HG03039 (cell line): ENCODE measurements around the gene SRGAP2C.
"Not testable (repeated sequence)": the region's sequence is repeated elsewhere in the genome, so short reads cannot be mapped to it uniquely, and the experiment has no call there.

ENCODE experiments used
- ATAC-seq: cut with Tn5 transposase; IDR thresholded peaks from one replicate; pipeline ENCODE4 v1.9.1; 2021; ENCODE audit warnings: mild to moderate bottlenecking, moderate library complexity; ENCODE audit not compliant: unreplicated experiment

The SRGAP2C gene

GRCh38 chr1:121184290-121185127 is at the start of gene SRGAP2C, which contains the start of gene FAM72B:
SRGAP2C (plus strand) TSS chr1:121184975; CDS start chr1:121187447, 2,472 bp downstream.
FAM72B (minus strand) TSS chr1:121184340; CDS start chr1:121183489, 851 bp downstream.
- ATAC-seq, result peak; percentile 86

DNA sequence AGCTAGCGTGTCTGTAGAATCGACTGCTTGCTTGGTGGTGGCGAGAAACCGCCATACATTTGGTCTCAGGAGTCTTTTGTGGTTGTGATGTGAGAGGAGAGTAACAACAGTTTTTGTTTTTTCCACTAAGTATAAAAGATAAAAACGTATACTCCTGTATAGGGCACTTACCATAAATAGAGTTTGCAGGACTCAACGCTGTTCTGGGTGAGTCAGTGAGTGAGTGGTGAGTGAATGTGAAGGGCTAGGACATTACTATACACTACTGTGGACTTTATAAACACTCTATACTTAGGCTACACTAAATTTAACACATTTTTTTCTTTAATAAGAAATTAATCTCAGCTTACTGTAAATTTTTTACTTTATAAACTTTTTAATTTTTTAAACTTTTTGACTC is 44.4 kb upstream of the SRGAP2C start:
- not testable (repeated sequence) for ATAC-seq

DNA sequence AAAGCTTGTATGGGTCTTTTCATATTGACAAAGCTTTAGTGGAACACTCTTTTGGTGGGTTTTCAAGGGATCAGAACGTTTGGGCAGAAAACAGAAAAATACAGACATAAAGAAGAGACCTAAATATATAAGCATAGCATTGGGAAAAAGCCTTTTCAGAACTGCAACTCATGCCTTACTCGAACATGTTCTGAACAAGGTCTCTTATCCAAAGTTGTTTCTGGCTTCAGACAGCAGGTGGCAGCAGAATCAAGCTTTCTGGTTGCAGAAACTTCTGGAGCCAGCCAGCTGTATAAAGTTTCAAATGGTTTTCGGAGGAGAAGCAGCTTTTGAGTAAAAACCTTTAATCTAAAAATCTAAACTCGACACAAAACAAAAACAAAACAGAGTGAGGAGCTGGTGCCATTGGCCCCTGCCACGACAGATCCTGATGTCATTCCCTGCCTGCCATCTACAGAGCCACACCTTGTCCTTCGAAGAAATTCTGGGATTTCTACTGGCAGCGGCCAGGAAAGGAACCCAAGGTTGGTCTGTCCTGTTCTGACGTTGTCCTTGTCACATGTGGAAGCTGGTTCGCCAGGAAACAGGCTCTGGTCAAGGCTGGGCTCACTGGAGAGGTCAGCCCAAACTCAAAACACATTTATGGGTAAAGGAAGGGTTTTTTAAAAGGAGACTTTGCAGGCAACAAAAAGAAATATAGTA is 36.1 kb upstream of the SRGAP2C start:
- not testable (repeated sequence) for ATAC-seq

GRCh38 chr1:121151294-121151693 is 33.5 kb upstream of the SRGAP2C start:
- ATAC-seq, result not testable (repeated sequence)

GRCh38 chr1:121152788-121153187 is 32.0 kb upstream of the SRGAP2C start:
- ATAC-seq, result not testable (repeated sequence)

GRCh38 chr1:121154811-121155210 is 30.0 kb upstream of the SRGAP2C start:
- not testable (repeated sequence) for ATAC-seq

GRCh38 chr1:121155671-121156358 is 29.0 kb upstream of the SRGAP2C start:
- not testable (repeated sequence) for ATAC-seq

DNA sequence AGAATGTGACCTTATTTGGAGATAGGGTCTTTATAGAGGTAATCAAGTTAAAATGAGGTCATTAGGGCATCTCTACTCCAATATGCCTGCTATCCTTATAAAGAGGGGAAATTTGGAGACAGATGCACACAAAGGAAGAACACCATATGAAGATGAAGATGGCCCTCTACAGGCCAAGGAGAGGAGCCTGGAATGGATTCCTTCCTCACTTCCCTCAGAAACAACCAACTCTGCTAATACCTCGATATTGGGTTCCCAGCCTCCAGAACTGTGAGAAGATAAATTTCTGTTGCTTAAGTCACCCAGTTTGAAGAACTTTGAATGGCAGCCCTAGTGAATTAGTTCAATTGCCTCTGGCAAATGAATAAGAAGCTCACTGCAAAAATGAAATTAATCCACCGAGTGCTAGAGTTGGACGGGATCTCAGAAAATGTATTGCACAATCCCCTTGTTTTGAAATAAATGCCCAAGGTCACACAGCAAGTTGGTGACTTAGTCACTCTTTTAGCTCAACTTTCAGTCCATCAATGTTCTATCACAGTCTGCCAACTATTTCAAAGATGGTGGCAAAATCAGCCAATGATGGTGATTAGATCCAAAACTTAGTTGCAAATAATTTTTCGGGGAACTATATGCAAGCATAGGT is 27.7 kb upstream of the SRGAP2C start:
- ATAC-seq, result not testable (repeated sequence)

GRCh38 chr1:121157609-121158008 is 27.2 kb upstream of the SRGAP2C start:
- not testable (repeated sequence) for ATAC-seq

DNA sequence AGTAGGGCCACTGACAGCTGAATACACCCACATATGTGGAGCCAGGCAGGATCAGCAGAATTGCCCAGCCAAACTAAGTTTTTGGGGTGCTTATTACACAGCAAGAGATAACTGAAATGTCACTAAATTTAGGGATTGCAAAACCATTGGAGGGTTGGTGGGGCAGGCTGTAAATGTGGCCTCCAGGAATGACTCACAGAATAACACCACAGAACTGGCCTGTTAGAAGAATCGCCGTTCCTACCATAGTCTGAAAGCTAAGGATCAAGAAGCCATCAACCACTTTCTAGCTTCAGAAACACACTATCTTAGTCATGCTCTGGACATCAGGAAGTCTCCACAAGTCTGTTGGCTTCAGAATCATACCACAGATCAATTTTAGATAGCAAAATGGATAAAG is 24.7 kb upstream of the SRGAP2C start:
- not testable (repeated sequence) for ATAC-seq

- ATAC-seq, result not testable (repeated sequence)
Measured at GRCh38 chr1:121161199-121161901, 23.4 kb upstream of the SRGAP2C start.

DNA sequence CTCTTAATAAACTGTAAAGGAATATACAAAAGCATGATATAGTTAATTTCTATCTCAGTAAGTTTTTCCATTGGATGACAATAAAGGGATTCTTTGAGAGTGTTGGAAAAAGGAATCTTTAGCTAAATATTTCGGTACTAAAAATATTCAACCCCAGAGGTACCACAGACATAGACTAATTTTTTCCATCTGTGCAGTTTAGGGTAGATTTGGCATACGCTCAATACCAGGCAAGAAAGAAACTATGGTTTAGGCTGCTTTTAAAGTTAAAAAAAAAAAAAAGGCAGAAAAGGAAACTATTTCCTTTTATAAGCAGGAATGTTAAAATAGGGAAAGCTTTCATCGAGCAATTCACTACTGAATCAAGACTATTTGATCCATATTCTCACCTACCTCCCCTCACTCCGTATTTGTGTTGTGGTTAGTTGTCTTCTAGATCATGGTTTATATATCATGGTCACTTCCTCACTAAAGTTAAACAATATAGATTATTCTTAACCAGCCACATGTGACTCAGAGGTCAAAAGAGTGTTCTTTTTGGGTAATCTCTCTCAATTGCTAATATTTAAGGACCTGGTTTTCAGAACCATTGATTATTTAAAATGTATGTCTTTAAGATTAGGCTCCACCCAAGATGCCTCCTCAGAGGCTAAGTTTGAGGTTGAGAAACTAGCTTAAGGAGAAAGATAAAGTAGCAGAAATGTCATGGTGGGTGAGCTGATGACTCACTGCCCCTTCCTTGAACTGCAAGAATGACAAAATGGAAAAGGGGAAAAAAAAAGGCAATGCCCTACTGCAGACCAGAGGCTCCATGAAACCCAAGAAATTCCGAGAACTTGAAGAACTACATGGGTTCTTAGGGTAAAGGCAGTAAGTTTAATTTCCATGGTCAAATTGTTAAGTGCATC is 20.7 kb upstream of the SRGAP2C start:
- ATAC-seq, result not testable (repeated sequence)

DNA sequence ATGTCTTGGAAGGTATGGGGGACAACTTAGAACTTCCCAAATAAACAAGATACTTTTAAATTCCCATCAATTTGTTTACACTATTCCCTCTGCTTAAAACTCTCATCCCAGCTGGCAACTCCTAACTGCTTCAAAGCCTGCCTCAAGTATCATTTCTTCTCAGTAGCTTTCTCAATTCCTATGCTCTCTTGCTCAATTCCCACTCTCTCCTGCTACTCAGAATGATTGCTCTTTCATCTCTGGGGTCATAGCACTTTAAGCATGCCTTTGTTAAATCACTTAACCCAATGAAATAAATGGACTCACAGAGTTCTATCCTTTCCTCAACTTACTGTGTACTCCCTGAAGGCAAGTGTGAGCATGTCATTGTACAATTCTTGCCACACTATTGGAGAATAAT is 19.5 kb upstream of the SRGAP2C start:
- ATAC-seq, result not testable (repeated sequence)

GRCh38 chr1:121167225-121167738 is 17.5 kb upstream of the SRGAP2C start:
- not testable (repeated sequence) for ATAC-seq

- ATAC-seq, result not testable (repeated sequence)
Measured at GRCh38 chr1:121168152-121168668, 16.6 kb upstream of the SRGAP2C start.

- not testable (repeated sequence) for ATAC-seq
Measured at GRCh38 chr1:121176649-121177048, 8.1 kb upstream of the SRGAP2C start.

GRCh38 chr1:121178197-121178596 is 6.6 kb upstream of the SRGAP2C start:
- ATAC-seq, result not testable (repeated sequence)

DNA sequence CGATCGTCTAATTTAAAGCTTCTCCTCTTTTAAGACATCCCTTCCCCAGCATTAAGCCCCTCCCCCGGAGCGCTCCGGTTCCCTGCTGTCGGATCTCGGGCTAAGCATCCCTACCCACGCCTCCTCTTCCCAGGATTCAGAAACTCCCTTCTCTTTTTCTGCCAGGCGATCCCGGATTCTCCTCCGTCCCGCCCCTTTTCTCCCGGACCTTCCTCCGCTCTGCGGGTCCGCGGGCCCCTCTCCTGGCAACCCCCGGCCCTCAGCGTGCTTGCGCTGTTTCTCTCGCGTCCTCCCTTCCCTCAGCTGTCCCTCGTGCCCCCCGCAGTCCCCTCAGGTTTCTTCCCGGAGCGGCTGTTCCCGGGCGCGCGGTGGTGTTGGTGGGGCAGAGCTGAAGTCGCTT is 908 bp upstream of the SRGAP2C start:
- ATAC-seq, result not testable (repeated sequence)
